H9 (cell line): ENCODE results near the gene CPT1B. TPM values are rescaled to one million over a fixed set of nuclear protein-coding genes. Genes with fewer than 3 reads are reported as not detected.

Experiments
- DNase-seq: peaks from one replicate; pipeline ENCODE4 v3.0.0-alpha.2; 2017
- H2AFZ ChIP-seq: one replicate; pipeline ENCODE4 v1.6.1; 2013; ENCODE audit warnings: mild to moderate bottlenecking, low read length, control low read depth, moderate library complexity
- H2AK5ac ChIP-seq: 2 replicates; pipeline ENCODE4 v1.6.1; 2013; ENCODE audit warnings: low read length, control low read depth, mixed read lengths; ENCODE audit not compliant: insufficient read length
- H2BK120ac ChIP-seq: one replicate; pipeline ENCODE4 v1.6.1; 2013; ENCODE audit warnings: low read depth, mild to moderate bottlenecking, low read length, control low read depth, inconsistent platforms; ENCODE audit not compliant: poor library complexity, severe bottlenecking
- H2BK12ac ChIP-seq: 2 replicates; pipeline ENCODE4 v1.6.1; 2013; ENCODE audit warnings: low read length, control low read depth, mixed read lengths, low read depth; ENCODE audit not compliant: insufficient read length
- H2BK15ac ChIP-seq: 2 replicates; pipeline ENCODE4 v1.6.1; 2013; ENCODE audit warnings: low read depth, low read length, control low read depth
- H2BK20ac ChIP-seq: one replicate; pipeline ENCODE4 v1.6.1; 2013; ENCODE audit warnings: low read depth, mild to moderate bottlenecking, low read length, control low read depth, inconsistent platforms; ENCODE audit not compliant: poor library complexity, severe bottlenecking
- H2BK5ac ChIP-seq: 2 replicates; pipeline ENCODE4 v1.6.1; 2013; ENCODE audit warnings: low read length, control low read depth, mixed read lengths; ENCODE audit not compliant: insufficient read length
- H3K14ac ChIP-seq: 2 replicates; pipeline ENCODE4 v1.6.1; 2013; ENCODE audit warnings: low read length, control low read depth; ENCODE audit not compliant: insufficient read depth
- H3K18ac ChIP-seq: 2 replicates; pipeline ENCODE4 v1.6.1; 2013; ENCODE audit warnings: low read depth, mild to moderate bottlenecking, mixed read lengths, low read length, control low read depth; ENCODE audit not compliant: insufficient read length
- H3K23ac ChIP-seq: 2 replicates; pipeline ENCODE4 v1.6.1; 2013; ENCODE audit warnings: low read length, control low read depth, mixed read lengths, low read depth; ENCODE audit not compliant: insufficient read length
- H3K23me2 ChIP-seq: 2 replicates; pipeline ENCODE4 v1.6.1; 2013; ENCODE audit warnings: low read depth, mild to moderate bottlenecking, mixed read lengths, low read length, control low read depth; ENCODE audit not compliant: insufficient read length, poor library complexity, severe bottlenecking
- H3K27ac ChIP-seq: 2 replicates; pipeline ENCODE4 v1.5.1; 2013; ENCODE audit warnings: low read length, control low read depth, mixed read lengths, low read depth; ENCODE audit not compliant: insufficient read length
- H3K27me3 ChIP-seq: 2 replicates; pipeline ENCODE4 v1.6.1; 2013; ENCODE audit warnings: low read length, control low read depth, inconsistent platforms; ENCODE audit not compliant: insufficient read depth
- H3K4ac ChIP-seq: 2 replicates; pipeline ENCODE4 v1.6.1; 2013; ENCODE audit warnings: low read depth, mild to moderate bottlenecking, control low read depth, inconsistent platforms, low read length, moderate library complexity
- H3K4me1 ChIP-seq: 2 replicates; pipeline ENCODE4 v1.6.1; 2013; ENCODE audit warnings: low read length, control low read depth, inconsistent platforms; ENCODE audit not compliant: insufficient read depth
- H3K4me2 ChIP-seq: 2 replicates; pipeline ENCODE4 v1.6.1; 2013; ENCODE audit warnings: low read length, control low read depth, mixed read lengths; ENCODE audit not compliant: insufficient read length, insufficient read depth
- H3K56ac ChIP-seq: 2 replicates; pipeline ENCODE4 v1.6.1; 2013; ENCODE audit warnings: low read depth, mild to moderate bottlenecking, mixed read lengths, low read length, control low read depth; ENCODE audit not compliant: insufficient read length
- H3K79me1 ChIP-seq: 2 replicates; pipeline ENCODE4 v1.6.1; 2013; ENCODE audit warnings: low read depth, mild to moderate bottlenecking, moderate library complexity, low read length, control low read depth, inconsistent platforms; ENCODE audit not compliant: insufficient read depth, poor library complexity, severe bottlenecking
- H3K79me2 ChIP-seq: 2 replicates; pipeline ENCODE4 v1.6.1; 2013; ENCODE audit warnings: low read length, control low read depth, inconsistent platforms; ENCODE audit not compliant: insufficient read depth
- H3K9ac ChIP-seq: 2 replicates; pipeline ENCODE4 v1.6.1; 2013; ENCODE audit warnings: low read length, control low read depth, mixed read lengths; ENCODE audit not compliant: insufficient read length; ENCODE audit errors: extremely low read depth
- H3K9me3 ChIP-seq: one replicate; pipeline ENCODE4 v1.6.1; 2013; ENCODE audit warnings: low read depth, low read length, inconsistent platforms; ENCODE audit not compliant: control insufficient read depth
- H3T11ph ChIP-seq: one replicate; pipeline ENCODE4 v1.6.1; 2013; ENCODE audit warnings: mild to moderate bottlenecking, low read length, control low read depth, inconsistent platforms
- H4K20me1 ChIP-seq: one replicate; pipeline ENCODE4 v1.6.1; 2013; ENCODE audit not compliant: control insufficient read depth, insufficient read length, insufficient read depth
- H4K5ac ChIP-seq: 2 replicates; pipeline ENCODE4 v1.6.1; 2013; ENCODE audit warnings: low read depth, mild to moderate bottlenecking, mixed read lengths, low read length, control low read depth; ENCODE audit not compliant: insufficient read length
- H4K8ac ChIP-seq: replicated peaks from 2 replicates; pipeline ENCODE4 v1.6.1; 2013; ENCODE audit warnings: low read length, control low read depth, mixed read lengths, low read depth; ENCODE audit not compliant: insufficient read length
- H4K91ac ChIP-seq: 2 replicates; pipeline ENCODE4 v1.6.1; 2013; ENCODE audit warnings: low read depth, mild to moderate bottlenecking, moderate library complexity, mixed read lengths, low read length, control low read depth; ENCODE audit not compliant: insufficient read length
- H3K27ac Mint-ChIP-seq, 3 experiments: 2 replicates in 2 of 3; 3 replicates in 1 of 3; pipeline ENCODE4 v1.8.0; 2020 to 2021; ENCODE audit warnings: mixed read lengths in 3 of 3, mild to moderate bottlenecking in 1 of 3, moderate library complexity in 1 of 3
- H3K27me3 Mint-ChIP-seq: 2 replicates; pipeline ENCODE4 v1.8.0; 2021; ENCODE audit warnings: low read depth, mild to moderate bottlenecking, moderate library complexity, mixed read lengths
- H3K36me3 Mint-ChIP-seq, 3 experiments: 2 replicates in 2 of 3; 3 replicates in 1 of 3; pipeline ENCODE4 v1.8.0; 2020 to 2021; ENCODE audit warnings: low read depth in 3 of 3, mixed read lengths in 3 of 3; ENCODE audit not compliant: insufficient read depth in 1 of 3
- H3K4me1 Mint-ChIP-seq, 2 experiments: 2 replicates each; pipeline ENCODE4 v1.8.0; 2020; ENCODE audit warnings: mixed read lengths in 2 of 2
- H3K4me3 Mint-ChIP-seq, 2 experiments: 2 replicates in 1 of 2; 3 replicates in 1 of 2; pipeline ENCODE4 v1.8.0; 2020 to 2021; ENCODE audit warnings: mild to moderate bottlenecking in 2 of 2, mixed read lengths in 2 of 2, moderate library complexity in 1 of 2
- H3K9me3 Mint-ChIP-seq, 2 experiments: 2 replicates in 1 of 2; 3 replicates in 1 of 2; pipeline ENCODE4 v1.8.0; 2020; ENCODE audit warnings: mild to moderate bottlenecking in 2 of 2, mixed read lengths in 2 of 2, moderate library complexity in 1 of 2
- WGBS: extraction: QIAGEN DNeasy Blood & Tissue Kit; methylation state at CpG from one replicate; pipeline ENCODE4 v1.1.7; 2013; ENCODE audit warnings: missing lambda C conversion rate, low lambda C conversion rate, mixed read lengths; ENCODE audit not compliant: insufficient read length; ENCODE audit errors: extremely low coverage; 5-methylcytosine and 5-hydroxymethylcytosine counted together
- total RNA-seq: library from RNA; stranded (reverse); gene quantifications from 2 replicates; pipeline ENCODE4 v1.2.1, GENCODE V29; 2021
- TF ChIP-seq, protein P1 (sequence below): fragments of 200-600 bp; sonication (generic); conservative IDR thresholded peaks from 3 replicates; pipeline ENCODE4 v1.8.0; 2021; ENCODE audit warnings: antibody characterized with exemption, mild to moderate bottlenecking

The CPT1B gene
- total RNA-seq, 1 experiment from 2014 or later, result 65.7 TPM

DNA sequence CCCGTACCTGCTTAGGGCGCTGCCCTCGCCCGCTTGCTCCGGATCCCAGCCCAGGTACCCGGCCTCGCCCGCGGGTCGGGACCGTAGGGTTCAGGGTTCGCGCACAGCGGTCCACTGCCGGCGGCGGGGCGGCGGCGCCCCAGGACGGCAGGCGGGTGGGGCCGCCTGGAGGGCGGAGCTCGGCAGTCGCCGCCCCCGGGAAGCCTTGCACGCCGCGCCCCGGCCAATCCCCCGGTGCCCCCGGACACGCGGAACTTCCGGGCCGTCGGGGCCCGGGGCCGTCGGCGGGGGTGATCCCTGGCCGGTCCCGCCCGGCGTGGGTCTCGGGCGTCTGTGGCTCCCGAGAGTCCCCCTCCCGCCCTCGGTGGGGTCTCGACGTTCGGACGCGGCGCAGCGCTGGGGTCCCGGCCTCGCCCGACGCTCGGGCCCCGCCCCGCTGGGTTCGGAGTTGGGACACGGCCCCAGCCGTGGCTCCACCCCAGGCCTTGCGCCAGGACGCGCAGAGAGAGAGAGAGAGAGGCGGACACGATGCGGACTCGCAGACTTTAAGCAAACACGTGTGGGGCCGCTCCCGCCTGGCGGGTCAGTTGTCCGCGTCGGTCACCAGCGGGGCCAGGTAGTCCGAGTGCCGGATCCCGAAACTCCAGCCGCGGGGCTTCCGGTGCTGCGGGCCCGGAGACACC is 48.2 kb downstream of the CPT1B start, which contains the start of gene TYMP:
TYMP (minus strand) TSS at position 116 of the 683 bp plus-strand sequence. CDS start 303 bp downstream, outside the sequence.
- no peaks in the 10 kb centered on the region for H3K9me3 ChIP-seq
- TF ChIP-seq, protein P1, sequence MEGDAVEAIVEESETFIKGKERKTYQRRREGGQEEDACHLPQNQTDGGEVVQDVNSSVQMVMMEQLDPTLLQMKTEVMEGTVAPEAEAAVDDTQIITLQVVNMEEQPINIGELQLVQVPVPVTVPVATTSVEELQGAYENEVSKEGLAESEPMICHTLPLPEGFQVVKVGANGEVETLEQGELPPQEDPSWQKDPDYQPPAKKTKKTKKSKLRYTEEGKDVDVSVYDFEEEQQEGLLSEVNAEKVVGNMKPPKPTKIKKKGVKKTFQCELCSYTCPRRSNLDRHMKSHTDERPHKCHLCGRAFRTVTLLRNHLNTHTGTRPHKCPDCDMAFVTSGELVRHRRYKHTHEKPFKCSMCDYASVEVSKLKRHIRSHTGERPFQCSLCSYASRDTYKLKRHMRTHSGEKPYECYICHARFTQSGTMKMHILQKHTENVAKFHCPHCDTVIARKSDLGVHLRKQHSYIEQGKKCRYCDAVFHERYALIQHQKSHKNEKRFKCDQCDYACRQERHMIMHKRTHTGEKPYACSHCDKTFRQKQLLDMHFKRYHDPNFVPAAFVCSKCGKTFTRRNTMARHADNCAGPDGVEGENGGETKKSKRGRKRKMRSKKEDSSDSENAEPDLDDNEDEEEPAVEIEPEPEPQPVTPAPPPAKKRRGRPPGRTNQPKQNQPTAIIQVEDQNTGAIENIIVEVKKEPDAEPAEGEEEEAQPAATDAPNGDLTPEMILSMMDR, result no peak
- H3T11ph ChIP-seq, result no peak within 1 kb of the TSS
- no peak within 1 kb of the TSS for H2AFZ ChIP-seq
- H2BK5ac ChIP-seq, result no peak within 1 kb of the TSS
- H3K23me2 ChIP-seq, result peaks cover 21% of the 10 kb centered on the region
- no peak within 1 kb of the TSS for H4K5ac ChIP-seq
- H3K27me3 Mint-ChIP-seq, result peaks cover 75% of the 10 kb centered on the region
- H3K79me2 ChIP-seq, result no peaks in the 10 kb centered on the region
- H3K4me3 Mint-ChIP-seq, result peak within 1 kb of the TSS; percentile 56 to 77
- H3K27ac Mint-ChIP-seq, result no peak within 1 kb of the TSS
- peak within 1 kb of the TSS; percentile 33 for H3K18ac ChIP-seq
- no peak within 1 kb of the TSS for H3K27ac ChIP-seq
- H3K4me2 ChIP-seq, result peak within 1 kb of the TSS; percentile 34
- no peaks in the 10 kb centered on the region for H4K20me1 ChIP-seq
- H3K36me3 Mint-ChIP-seq, result no peaks in the 10 kb centered on the region; a peak in 1 of 7 replicates
- H3K56ac ChIP-seq, result no peak within 1 kb of the TSS
- 0 out of 2 replicates have a peak within 1 kb of the TSS, but pooled peaks have one; percentile 77 for H3K14ac ChIP-seq
- no peak within 1 kb of the TSS for H4K8ac ChIP-seq
- peaks cover 15 to 20% of the 10 kb centered on the region in 2 experiments for H3K4me1 Mint-ChIP-seq
- H2AK5ac ChIP-seq, result no peak within 1 kb of the TSS
- no peak within 1 kb of the TSS for H2BK12ac ChIP-seq
- H4K91ac ChIP-seq, result no peak within 1 kb of the TSS
- no peak within 1 kb of the TSS for H3K9ac ChIP-seq
- no peak within 1 kb of the TSS for H2BK15ac ChIP-seq
- no peaks in the 10 kb centered on the region for H3K79me1 ChIP-seq
- H3K27me3 ChIP-seq, result peaks cover 37% of the 10 kb centered on the region; the same call in 1 of the 2 replicates
- H2BK120ac ChIP-seq, result no peak within 1 kb of the TSS
- no peak within 1 kb of the TSS for H3K23ac ChIP-seq
- H2BK20ac ChIP-seq, result no peak within 1 kb of the TSS
- H3K9me3 Mint-ChIP-seq, result no peaks in the 10 kb centered on the region; a peak in 1 of 5 replicates
- peak; percentile 41 for DNase-seq
- no CpG with 5 or more reads among the region's 92 CpGs for WGBS
- H3K4me1 ChIP-seq, result no peaks in the 10 kb centered on the region
- no peak within 1 kb of the TSS for H3K4ac ChIP-seq
